ENCODE measurements around the gene SNCB. TPM values are rescaled to one million over a fixed set of nuclear protein-coding genes. Genes with fewer than 3 reads are reported as not detected.

SNCB gene
- total RNA-seq, 1 experiment from 2014 or later, result not detected

DNA sequence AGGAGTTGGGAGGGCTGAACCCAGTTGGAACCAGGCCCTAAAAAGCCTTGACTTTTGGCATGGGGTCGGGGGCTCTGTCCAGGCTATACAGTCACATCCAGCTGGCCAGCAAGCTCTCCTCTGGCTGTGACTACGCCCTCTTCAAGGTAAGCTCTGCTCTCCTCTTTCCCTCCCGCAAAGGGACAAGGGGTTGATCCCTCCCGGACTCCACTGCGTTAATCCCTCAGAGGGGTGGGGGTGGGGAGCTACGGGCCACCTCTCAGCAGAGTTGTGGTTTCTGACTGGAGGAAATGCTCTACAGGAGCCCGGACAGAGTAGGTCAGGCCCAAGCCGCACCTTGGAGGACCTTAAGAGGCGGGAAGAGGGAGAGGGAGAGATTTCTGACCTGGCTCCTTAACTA, 14.0 kb upstream of the SNCB start:
- Histone ChIP-seq H3K36me3 (ENCODE audit: control insufficient read depth in 1 of 2, insufficient read depth in 2 of 2, low read length in 2 of 2) (no peaks in the 10 kb centered on the region), H3K27me3 (ENCODE audit: insufficient read depth, low read length) (no peaks in the 10 kb centered on the region), H3K27ac (ENCODE audit: low read depth, low read length) (no peak overlapping the region), H3K9me2 (ENCODE audit: insufficient read depth) (no peaks in the 10 kb centered on the region), H3K9me3 (ENCODE audit: control insufficient read depth in 1 of 2, insufficient read depth in 1 of 2, low read depth in 1 of 2, low read length in 2 of 2) (no peaks in the 10 kb centered on the region), H4K20me1 (ENCODE audit: insufficient read depth) (no peaks in the 10 kb centered on the region), H3K4me3 (replicated peaks in 1 of 2; ENCODE audit: low read depth in 1 of 2, low read length in 2 of 2) (no peak overlapping the region), H3K9ac (ENCODE audit: low read length) (no peak overlapping the region), H2AFZ (ENCODE audit: low read depth, low read length, poor library complexity, severe bottlenecking) (no peak overlapping the region), H3K4me1 (ENCODE audit: control insufficient read depth in 1 of 2, insufficient read depth in 2 of 2, low read length in 2 of 2) (peaks cover 17 to 44% of the 10 kb centered on the region in 2 experiments), H3K4me2 (ENCODE audit: low read length) (no peak overlapping the region), H3K79me2 (ENCODE audit: insufficient read depth, low read length) (peaks cover 13% of the 10 kb centered on the region)
- ChIA-PET POLR2A (interaction anchor here (0.7 kb wide), 1 partner anchor 107 kb away, joined by 9 read pairs; the partner anchor contains the start of gene RNF44), CTCF (no interaction called here), RAD21 (ENCODE audit: low non-redundant PET in 1 of 2, low total read pairs in 2 of 2, uncharacterized antibody in 2 of 2, unreplicated experiment in 2 of 2) (no interaction called here)
- TF ChIP-seq POLR2A (IDR thresholded peaks at IDR 0.05; ENCODE audit: borderline replicate concordance, extremely low read depth, insufficient read depth, insufficient read length), result no peak
- TF ChIP-seq, protein P1, sequence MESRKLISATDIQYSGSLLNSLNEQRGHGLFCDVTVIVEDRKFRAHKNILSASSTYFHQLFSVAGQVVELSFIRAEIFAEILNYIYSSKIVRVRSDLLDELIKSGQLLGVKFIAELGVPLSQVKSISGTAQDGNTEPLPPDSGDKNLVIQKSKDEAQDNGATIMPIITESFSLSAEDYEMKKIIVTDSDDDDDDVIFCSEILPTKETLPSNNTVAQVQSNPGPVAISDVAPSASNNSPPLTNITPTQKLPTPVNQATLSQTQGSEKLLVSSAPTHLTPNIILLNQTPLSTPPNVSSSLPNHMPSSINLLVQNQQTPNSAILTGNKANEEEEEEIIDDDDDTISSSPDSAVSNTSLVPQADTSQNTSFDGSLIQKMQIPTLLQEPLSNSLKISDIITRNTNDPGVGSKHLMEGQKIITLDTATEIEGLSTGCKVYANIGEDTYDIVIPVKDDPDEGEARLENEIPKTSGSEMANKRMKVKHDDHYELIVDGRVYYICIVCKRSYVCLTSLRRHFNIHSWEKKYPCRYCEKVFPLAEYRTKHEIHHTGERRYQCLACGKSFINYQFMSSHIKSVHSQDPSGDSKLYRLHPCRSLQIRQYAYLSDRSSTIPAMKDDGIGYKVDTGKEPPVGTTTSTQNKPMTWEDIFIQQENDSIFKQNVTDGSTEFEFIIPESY (IDR thresholded peaks at IDR 0.05; ENCODE audit: extremely low read depth, insufficient replicate concordance, low read length), result no peak
- no peak for TF ChIP-seq SRF (IDR thresholded peaks at IDR 0.05; ENCODE audit: low read depth)
- TF ChIP-seq CBX3 (IDR thresholded peaks at IDR 0.05; ENCODE audit: low read depth), result no peak
- TF ChIP-seq, protein P2, sequence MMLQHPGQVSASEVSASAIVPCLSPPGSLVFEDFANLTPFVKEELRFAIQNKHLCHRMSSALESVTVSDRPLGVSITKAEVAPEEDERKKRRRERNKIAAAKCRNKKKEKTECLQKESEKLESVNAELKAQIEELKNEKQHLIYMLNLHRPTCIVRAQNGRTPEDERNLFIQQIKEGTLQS (IDR thresholded peaks at IDR 0.05), result no peak
- TF ChIP-seq ZFX (IDR thresholded peaks at IDR 0.05), result no peak
- no peak for TF ChIP-seq JUND (IDR thresholded peaks at IDR 0.05)
- no peak for TF ChIP-seq POLR2AphosphoS5 (IDR thresholded peaks at IDR 0.05; ENCODE audit: low read depth, low read length)
- TF ChIP-seq SP1 (IDR thresholded peaks at IDR 0.05; ENCODE audit: low read depth), result no peak
- TF ChIP-seq EZH2phosphoT487 (IDR thresholded peaks at IDR 0.05; ENCODE audit: borderline replicate concordance), result no peak
- no peak for TF ChIP-seq ELF1 (IDR thresholded peaks at IDR 0.05; ENCODE audit: borderline replicate concordance, low read depth)
- no peak for TF ChIP-seq SIN3A (IDR thresholded peaks at IDR 0.05; ENCODE audit: low read depth)
- TF ChIP-seq TCF7L2 (IDR thresholded peaks at IDR 0.05; ENCODE audit: borderline replicate concordance, extremely low read depth, insufficient read depth, insufficient read length), result no peak
- TF ChIP-seq FOSL1 (IDR thresholded peaks at IDR 0.05; ENCODE audit: low read depth), result no peak
- no peak for DNase-seq (ENCODE audit: low read depth, low spot score)
- no TSS peak for BruUV-seq (replicated peaks)
- intact Hi-C loops (cut with micrococcal nuclease), result no loop called here
- ATAC-seq, result no peak

Data from HCT116 (cell line).